DND-41 (cell line): ENCODE results near the gene ZBED4.

Source experiments
- ATAC-seq: fragments of 200-7000 bp; cut with Tn5 transposase; 3 replicates; pipeline ENCODE4 v1.9.1; 2021; ENCODE audit warnings: low read depth; ENCODE audit not compliant: insufficient read depth
- DNase-seq: peaks from one replicate; pipeline ENCODE4 v3.0.0-alpha.2; 2020
- H2AFZ ChIP-seq: 2 replicates; pipeline ENCODE4 v1.6.0; 2012; ENCODE audit warnings: low read depth, low read length
- H3K27ac ChIP-seq: 2 replicates; pipeline ENCODE4 v1.5.1; 2012; ENCODE audit warnings: low read length, inconsistent platforms
- H3K27me3 ChIP-seq: fragments of 200-600 bp; sonication (generic); 2 replicates; pipeline ENCODE4 v1.6.0; 2012; ENCODE audit warnings: low read length, mild to moderate bottlenecking, inconsistent platforms; ENCODE audit not compliant: insufficient read depth, poor library complexity
- H3K36me3 ChIP-seq: 2 replicates; pipeline ENCODE4 v1.5.1; 2012; ENCODE audit warnings: low read length, inconsistent platforms; ENCODE audit not compliant: insufficient read depth
- H3K4me1 ChIP-seq: 2 replicates; pipeline ENCODE4 v1.5.1; 2012; ENCODE audit warnings: mild to moderate bottlenecking, low read length; ENCODE audit not compliant: insufficient read depth
- H3K4me2 ChIP-seq: 2 replicates; pipeline ENCODE4 v1.6.0; 2012; ENCODE audit warnings: mild to moderate bottlenecking, moderate library complexity, low read length, inconsistent platforms; ENCODE audit not compliant: insufficient read depth
- H3K4me3 ChIP-seq, 2 experiments: fragments of 200-600 bp in 1 of 2; shearing (Covaris generic) in 1 of 2; 2 replicates each; pipeline ENCODE4 v1.5.1; 2012 to 2016; ENCODE audit warnings: inconsistent platforms in 2 of 2, low read length in 2 of 2, mild to moderate bottlenecking in 2 of 2, low read depth in 1 of 2, moderate library complexity in 1 of 2
- H3K79me2 ChIP-seq: 2 replicates; pipeline ENCODE4 v1.6.0; 2012; ENCODE audit warnings: low read length, inconsistent platforms; ENCODE audit not compliant: insufficient read depth
- H3K9ac ChIP-seq: 2 replicates; pipeline ENCODE4 v1.6.0; 2012; ENCODE audit warnings: low read depth, mild to moderate bottlenecking, inconsistent platforms, low read length, moderate library complexity
- H3K9me3 ChIP-seq: 2 replicates; pipeline ENCODE4 v1.5.1; 2012; ENCODE audit warnings: low read length, moderate library complexity, mild to moderate bottlenecking, inconsistent platforms; ENCODE audit not compliant: insufficient read depth, severe bottlenecking
- H4K20me1 ChIP-seq: 2 replicates; pipeline ENCODE4 v1.6.0; 2012; ENCODE audit warnings: low read length; ENCODE audit not compliant: insufficient read depth
- EZH2 ChIP-seq: IDR thresholded peaks from 3 replicates; pipeline ENCODE4 v1.6.1; 2012; ENCODE audit warnings: borderline replicate concordance, low read depth, mild to moderate bottlenecking, moderate library complexity, low read length, inconsistent platforms; ENCODE audit not compliant: severe bottlenecking
- TF ChIP-seq, protein P1 (sequence below): IDR thresholded peaks from 2 replicates; pipeline ENCODE4 v1.5.1; 2012; ENCODE audit warnings: borderline replicate concordance, low read length, moderate library complexity, mild to moderate bottlenecking; ENCODE audit not compliant: poor library complexity, severe bottlenecking; ENCODE audit errors: extremely low read depth

Gene ZBED4

DNA sequence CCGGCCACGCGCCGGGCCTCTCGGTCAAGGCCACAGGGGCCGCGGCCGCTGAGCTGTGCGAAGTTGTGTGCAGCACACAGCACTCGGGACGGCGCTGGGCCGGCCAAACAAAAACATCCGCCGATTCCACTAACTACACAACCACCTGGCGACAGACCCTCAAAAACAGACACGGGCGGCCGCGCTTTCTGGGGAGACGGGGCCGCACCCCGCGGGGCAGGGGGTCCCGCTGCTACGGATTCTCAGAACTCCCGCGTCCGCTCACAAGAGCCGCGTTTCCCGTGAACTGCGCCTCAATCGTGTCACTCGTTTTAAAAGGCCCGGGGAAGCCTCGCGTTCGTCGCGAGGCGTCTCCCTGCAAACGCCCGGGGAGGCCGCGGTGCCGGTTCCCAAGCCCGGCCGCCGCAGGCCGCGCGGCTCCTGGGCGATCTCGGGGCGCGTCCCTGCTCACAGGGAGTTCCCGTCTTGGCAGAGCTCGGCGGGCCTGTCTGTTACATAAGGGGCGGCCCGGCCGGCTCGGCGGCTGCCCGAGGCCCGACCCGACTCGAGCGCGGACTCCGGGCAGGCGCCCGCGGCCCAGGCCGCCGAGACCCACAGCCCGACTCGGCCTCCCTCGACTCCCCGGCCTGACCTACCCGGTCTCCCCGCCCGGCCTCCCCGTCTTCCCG, 26.9 kb upstream of the ZBED4 start:
- peak overlapping the region; percentile 82 to 98 for H3K4me3 ChIP-seq
- H3K9ac ChIP-seq, result peak overlapping the region; percentile 93
- H3K79me2 ChIP-seq, result peaks cover 58% of the 10 kb centered on the region
- DNase-seq, result peak; percentile 47
- peaks cover 39% of the 10 kb centered on the region for H3K36me3 ChIP-seq
- H3K9me3 ChIP-seq, result no peaks in the 10 kb centered on the region
- H3K4me1 ChIP-seq, result peaks cover 50% of the 10 kb centered on the region
- H3K27me3 ChIP-seq, result no peaks in the 10 kb centered on the region
- ATAC-seq, result peak; percentile 44
- H4K20me1 ChIP-seq, result peaks cover 50% of the 10 kb centered on the region
- H2AFZ ChIP-seq, result peak overlapping the region; percentile 39; the same call in 1 of the 2 replicates
- peak overlapping the region; percentile 97 for H3K4me2 ChIP-seq
- peak overlapping the region; percentile 75 for H3K27ac ChIP-seq
- no peak for TF ChIP-seq EZH2
- TF ChIP-seq, protein P1, sequence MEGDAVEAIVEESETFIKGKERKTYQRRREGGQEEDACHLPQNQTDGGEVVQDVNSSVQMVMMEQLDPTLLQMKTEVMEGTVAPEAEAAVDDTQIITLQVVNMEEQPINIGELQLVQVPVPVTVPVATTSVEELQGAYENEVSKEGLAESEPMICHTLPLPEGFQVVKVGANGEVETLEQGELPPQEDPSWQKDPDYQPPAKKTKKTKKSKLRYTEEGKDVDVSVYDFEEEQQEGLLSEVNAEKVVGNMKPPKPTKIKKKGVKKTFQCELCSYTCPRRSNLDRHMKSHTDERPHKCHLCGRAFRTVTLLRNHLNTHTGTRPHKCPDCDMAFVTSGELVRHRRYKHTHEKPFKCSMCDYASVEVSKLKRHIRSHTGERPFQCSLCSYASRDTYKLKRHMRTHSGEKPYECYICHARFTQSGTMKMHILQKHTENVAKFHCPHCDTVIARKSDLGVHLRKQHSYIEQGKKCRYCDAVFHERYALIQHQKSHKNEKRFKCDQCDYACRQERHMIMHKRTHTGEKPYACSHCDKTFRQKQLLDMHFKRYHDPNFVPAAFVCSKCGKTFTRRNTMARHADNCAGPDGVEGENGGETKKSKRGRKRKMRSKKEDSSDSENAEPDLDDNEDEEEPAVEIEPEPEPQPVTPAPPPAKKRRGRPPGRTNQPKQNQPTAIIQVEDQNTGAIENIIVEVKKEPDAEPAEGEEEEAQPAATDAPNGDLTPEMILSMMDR, result no peak

DNA sequence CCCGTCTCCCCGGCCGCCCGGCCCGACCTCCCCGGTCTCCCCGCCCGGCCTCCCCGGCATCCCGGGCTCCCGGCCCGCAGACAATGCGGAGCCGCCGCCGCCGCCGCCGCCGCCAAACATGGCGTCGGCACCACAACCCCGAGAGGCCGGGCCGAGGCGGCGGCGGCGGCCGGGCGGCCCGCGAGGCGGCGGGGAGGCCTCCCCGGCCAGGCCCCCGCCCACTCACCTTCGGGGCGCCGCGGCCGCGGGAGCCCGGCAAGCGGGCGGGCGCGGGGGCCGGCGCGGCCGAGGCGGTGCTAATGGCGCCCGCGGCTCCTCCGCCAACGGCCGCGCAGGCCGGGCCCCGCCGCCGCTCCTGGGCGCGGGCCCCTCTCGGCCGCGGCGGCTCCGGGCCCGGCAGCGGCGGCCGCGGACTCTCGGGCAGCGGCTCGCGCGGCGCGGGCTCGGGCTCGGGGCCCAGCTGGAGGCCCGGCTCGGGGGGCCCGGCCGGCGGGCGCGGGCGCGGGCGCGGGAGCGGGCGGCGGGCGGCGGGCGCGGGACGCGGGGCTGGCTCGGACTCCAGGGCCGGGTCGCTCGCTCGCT, 26.3 kb upstream of the ZBED4 start:
- Histone ChIP-seq H2AFZ (peak overlapping the region; percentile 88), H3K27ac (peak overlapping the region; percentile 75), H4K20me1 (peaks cover 44% of the 10 kb centered on the region), H3K4me1 (peaks cover 45% of the 10 kb centered on the region), H3K4me3 (peak overlapping the region; percentile 82 to 98; a peak in 3 of 4 replicates), H3K79me2 (peaks cover 52% of the 10 kb centered on the region), H3K9me3 (no peaks in the 10 kb centered on the region), H3K27me3 (no peaks in the 10 kb centered on the region), H3K36me3 (peaks cover 33% of the 10 kb centered on the region), H3K4me2 (peak overlapping the region; percentile 97; the same call in 1 of the 2 replicates), H3K9ac (peak overlapping the region; percentile 93)
- TF ChIP-seq, protein P1, result no peak
- no peak for TF ChIP-seq EZH2
- DNase-seq (peak; percentile 21), ATAC-seq (peak; percentile 33)

DNA sequence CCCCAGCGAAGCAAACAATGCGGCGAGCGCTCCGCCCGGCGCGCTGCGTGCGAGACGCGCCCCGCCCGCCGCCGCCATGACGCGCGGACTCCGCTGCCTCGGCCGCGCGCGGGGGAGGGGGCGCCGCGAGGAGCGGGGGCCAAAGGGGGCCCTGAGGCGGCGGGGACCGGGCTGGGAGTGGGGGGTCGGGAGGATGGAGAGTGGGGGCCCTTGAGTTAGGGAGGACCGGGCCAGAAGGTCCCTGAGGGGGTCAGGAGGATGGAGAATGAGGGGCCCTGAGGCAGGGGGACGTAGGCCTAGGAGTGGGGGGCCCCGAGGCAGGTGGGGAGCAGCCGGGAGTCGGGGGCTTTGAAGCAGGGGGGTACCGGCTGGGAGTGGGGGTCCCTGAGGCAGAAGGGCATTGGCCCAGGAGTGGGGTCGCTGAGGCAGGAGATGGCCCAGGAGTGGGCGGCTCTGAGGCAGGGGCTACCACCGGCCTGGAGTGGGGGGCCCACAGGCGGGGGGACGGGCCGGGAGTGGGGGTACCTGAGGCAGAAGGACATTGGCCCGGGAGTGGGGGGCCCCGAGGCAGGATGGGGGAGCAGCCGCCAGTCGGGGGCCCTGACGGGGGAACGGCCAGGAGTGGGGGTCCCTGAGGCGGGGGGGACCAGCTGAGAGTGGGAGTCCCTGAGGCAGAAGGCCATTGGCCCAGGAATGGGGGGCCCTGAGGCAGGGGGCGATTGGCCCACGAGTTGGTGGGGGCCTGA, 25.6 kb upstream of the ZBED4 start, which contains the start of gene BRD1:
Gene BRD1, minus strand, starts transcription at position 21 of the 746 bp plus-strand sequence. CDS start 3,556 bp downstream, outside the sequence.
- H3K79me2 ChIP-seq, result peaks cover 45% of the 10 kb centered on the region
- ATAC-seq (peak; percentile 71), DNase-seq (peak; percentile 61)
- peak within 1 kb of the TSS; percentile 88 for H2AFZ ChIP-seq
- peak within 1 kb of the TSS; percentile 80 for H3K27ac ChIP-seq
- peaks cover 26% of the 10 kb centered on the region for H3K36me3 ChIP-seq
- peak within 1 kb of the TSS; percentile 93 for H3K9ac ChIP-seq
- H3K4me1 ChIP-seq, result peaks cover 41% of the 10 kb centered on the region
- H3K27me3 ChIP-seq, result no peaks in the 10 kb centered on the region
- H4K20me1 ChIP-seq, result peaks cover 38% of the 10 kb centered on the region
- TF ChIP-seq EZH2, result no peak
- TF ChIP-seq, protein P1, result no peak
- peak within 1 kb of the TSS; percentile 97 for H3K4me2 ChIP-seq
- H3K4me3 ChIP-seq, result peak within 1 kb of the TSS; percentile 82 to 98
- H3K9me3 ChIP-seq, result no peaks in the 10 kb centered on the region
